GM23338 (cell line): Measurements from ENCODE around the gene ZNRF2. TPM values are rescaled to one million over a fixed set of nuclear protein-coding genes. Genes with fewer than 3 reads are reported as not detected.

Experiments
- ATAC-seq: fragments of 200-7000 bp; cut with Tn5 transposase; 3 replicates; pipeline ENCODE4 v1.9.1; 2020
- DNase-seq: peaks from one replicate; pipeline ENCODE4 v3.0.0-alpha.2; 2015; ENCODE audit warnings: low spot score
- H2AFZ ChIP-seq: fragments of 200-600 bp; sonication (generic); 2 replicates; pipeline ENCODE4 v1.8.0; 2016; ENCODE audit warnings: antibody characterized with exemption, mild to moderate bottlenecking, moderate library complexity
- H3F3A ChIP-seq: fragments of 200-600 bp; sonication (generic); replicated peaks from 2 replicates; pipeline ENCODE4 v1.8.0; 2017; ENCODE audit warnings: antibody characterized with exemption, mixed run types, low read depth
- H3K27ac ChIP-seq: fragments of 200-600 bp; sonication (generic); 2 replicates; pipeline ENCODE4 v1.6.1; 2016; ENCODE audit warnings: low read depth
- H3K27me3 ChIP-seq: fragments of 200-600 bp; sonication (generic); 2 replicates; pipeline ENCODE4 v1.8.0; 2016; ENCODE audit warnings: mild to moderate bottlenecking, mixed run types, moderate library complexity; ENCODE audit not compliant: insufficient read depth
- H3K36me3 ChIP-seq: fragments of 200-600 bp; sonication (generic); 2 replicates; pipeline ENCODE4 v1.8.0; 2016; ENCODE audit warnings: mild to moderate bottlenecking; ENCODE audit not compliant: insufficient read depth
- H3K4me1 ChIP-seq: fragments of 200-600 bp; sonication (generic); 2 replicates; pipeline ENCODE4 v1.8.0; 2016; ENCODE audit warnings: mild to moderate bottlenecking, moderate library complexity; ENCODE audit not compliant: insufficient read depth
- H3K4me2 ChIP-seq: fragments of 200-600 bp; sonication (generic); 2 replicates; pipeline ENCODE4 v1.7.1; 2017; ENCODE audit warnings: mixed run types
- H3K4me3 ChIP-seq: fragments of 200-600 bp; sonication (generic); 2 replicates; pipeline ENCODE4 v1.6.1; 2016; ENCODE audit warnings: mixed run types
- H3K79me2 ChIP-seq: fragments of 200-600 bp; sonication (generic); replicated peaks from 2 replicates; pipeline ENCODE4 v1.8.0; 2017; ENCODE audit warnings: mild to moderate bottlenecking; ENCODE audit not compliant: insufficient read depth
- H3K9me2 ChIP-seq: fragments of 200-600 bp; sonication (generic); 2 replicates; pipeline ENCODE4 v1.8.0; 2017; ENCODE audit not compliant: insufficient read depth
- H4K20me1 ChIP-seq: fragments of 200-600 bp; sonication (generic); replicated peaks from 2 replicates; pipeline ENCODE4 v1.8.0; 2017; ENCODE audit warnings: mild to moderate bottlenecking; ENCODE audit not compliant: insufficient read depth
- H3K27ac Mint-ChIP-seq: 2 replicates; pipeline ENCODE4 v1.8.0; 2020; ENCODE audit warnings: inconsistent platforms, mild to moderate bottlenecking, moderate library complexity, mixed read lengths
- H3K27me3 Mint-ChIP-seq: 3 replicates; pipeline ENCODE4 v1.8.0; 2022; ENCODE audit warnings: low read depth, mild to moderate bottlenecking, moderate library complexity, mixed read lengths, inconsistent platforms; ENCODE audit not compliant: insufficient read depth, poor library complexity
- H3K36me3 Mint-ChIP-seq: 3 replicates; pipeline ENCODE4 v1.8.0; 2021; ENCODE audit warnings: low read depth, mild to moderate bottlenecking, inconsistent platforms, moderate library complexity, mixed read lengths
- H3K4me1 Mint-ChIP-seq: 3 replicates; pipeline ENCODE4 v1.8.0; 2020; ENCODE audit warnings: mild to moderate bottlenecking, inconsistent platforms, mixed read lengths
- H3K4me3 Mint-ChIP-seq: 3 replicates; pipeline ENCODE4 v1.8.0; 2021; ENCODE audit warnings: moderate library complexity, mild to moderate bottlenecking, inconsistent platforms, mixed read lengths
- H3K9me3 Mint-ChIP-seq: 3 replicates; pipeline ENCODE4 v1.8.0; 2020; ENCODE audit warnings: moderate library complexity, mild to moderate bottlenecking, inconsistent platforms, mixed read lengths
- CTCF ChIP-seq, 2 experiments: fragments of 200-600 bp in 1 of 2; sonication (generic) in 1 of 2; conservative IDR thresholded peaks; 2 replicates each; pipeline versions ENCODE4 v1.5.1 to v1.6.1; 2016 to 2017; ENCODE audit warnings: antibody characterized with exemption in 2 of 2, low read depth in 2 of 2, mild to moderate bottlenecking in 2 of 2, moderate library complexity in 1 of 2
- NANOG ChIP-seq: IDR thresholded peaks from 2 replicates; pipeline ENCODE4 v1.6.1; 2016; ENCODE audit warnings: antibody characterized with exemption, borderline replicate concordance
- POLR2AphosphoS5 ChIP-seq: IDR thresholded peaks from 2 replicates; pipeline ENCODE4 v1.6.1; 2016; ENCODE audit warnings: antibody characterized with exemption, low read depth
- REST ChIP-seq: IDR thresholded peaks from one replicate; pipeline ENCODE4 v1.6.1; 2018; ENCODE audit warnings: antibody characterized with exemption; ENCODE audit not compliant: unreplicated experiment
- STAT1 ChIP-seq: IDR thresholded peaks from one replicate; pipeline ENCODE4 v1.6.1; 2016; ENCODE audit warnings: antibody characterized with exemption; ENCODE audit not compliant: unreplicated experiment
- ZNF114 ChIP-seq: fragments of 250-450 bp; sonication (Bioruptor Pico); IDR thresholded peaks from 2 replicates; pipeline ENCODE4 v1.5.0; 2020; ENCODE audit warnings: mild to moderate bottlenecking, moderate library complexity
- ZNF462 ChIP-seq: fragments of 250-450 bp; sonication (Bioruptor Pico); IDR thresholded peaks from 2 replicates; pipeline ENCODE4 v1.5.0; 2020; ENCODE audit warnings: mild to moderate bottlenecking, moderate library complexity
- polyA plus RNA-seq: library from polyadenylated mRNA; unstranded; fragments of >200 nt; fragmentation: Nextera tagmentation; extraction: Ambion mirVana; gene quantifications from 2 replicates; pipeline ENCODE4 v1.2.1, GENCODE V29; 2016
- total RNA-seq: library from RNA; depleted of rRNA; stranded (reverse); fragments of >200 nt; shearing (Covaris generic); gene quantifications from 2 replicates; pipeline ENCODE4 v1.2.3, GENCODE V29; 2014

Gene ZNRF2
- total and polyA plus RNA-seq, 2 experiments from 2014 or later: 6.0 to 34.7 TPM

GRCh38 chr7:30412782-30413504 is 128.5 kb downstream of the ZNRF2 start (continued):
- no peak for TF ChIP-seq ZNF462
- TF ChIP-seq STAT1: no peak
- TF ChIP-seq POLR2AphosphoS5: no peak
- peak; percentile 64 to 75 for TF ChIP-seq CTCF (conservative IDR thresholded peaks at IDR 0.05; ENCODE audit: low read depth in 2 of 2)

- no peak overlapping the region for H3K27ac Mint-ChIP-seq
- H3K27me3 Mint-ChIP-seq: peaks cover 2% of the 10 kb centered on the region
- H3K4me1 Mint-ChIP-seq: 0 out of 3 replicates have a peak, but pooled peaks cover 2% of the 10 kb centered on the region
- TF ChIP-seq ZNF114 (CRISPR knock-in tag) (no peak), NANOG (no peak), POLR2AphosphoS5 (no peak), REST (no peak)
These were observed 129.5 kb downstream of the ZNRF2 start for GRCh38 chr7:30413864-30414263.

More at GRCh38 chr7:30413864-30414263, 129.5 kb downstream of the ZNRF2 start:
- no peak overlapping the region for H2AFZ ChIP-seq
- H3K79me2 ChIP-seq: no peaks in the 10 kb centered on the region
- no peak for ATAC-seq
- H3K27ac ChIP-seq: no peak overlapping the region
- no peak overlapping the region for H3K4me3 ChIP-seq
- DNase-seq: peak; percentile 43
- peaks cover 4% of the 10 kb centered on the region; the same call in 1 of the 2 replicates for H3K36me3 ChIP-seq
- no peaks in the 10 kb centered on the region for H4K20me1 ChIP-seq
- Mint-ChIP-seq H3K4me3 (no peak overlapping the region), H3K36me3 (peaks cover 13% of the 10 kb centered on the region), H3K9me3 (peaks cover 24% of the 10 kb centered on the region)
- no peaks in the 10 kb centered on the region for H3K9me2 ChIP-seq
- H3F3A ChIP-seq: no peaks in the 10 kb centered on the region
- H3K4me1 ChIP-seq: no peaks in the 10 kb centered on the region
- no peaks in the 10 kb centered on the region for H3K27me3 ChIP-seq
- no peak overlapping the region for H3K4me2 ChIP-seq
